Measurements from ENCODE around the gene ZSCAN5A.

The ZSCAN5A gene

GRCh38 chr19:56174550-56174949, 140.1 kb downstream of the ZSCAN5A start:
- in situ Hi-C loops (cut with HindIII; ENCODE audit: low sequenced_read_pairs) = loop anchor here (5.0 kb wide), 1 partner anchor 107 kb away; no protein-coding TSS in a partner anchor
- no peak for TF ChIP-seq CTCF (IDR thresholded peaks at IDR 0.05; ENCODE audit: low read depth, low read length, missing control alignments)
- no peak overlapping the region for H3K4me3 ChIP-seq (ENCODE audit: low read depth, low read length)
- no peak for DNase-seq (ENCODE audit: low read depth)

- in situ Hi-C loops (cut with HindIII; ENCODE audit: low sequenced_read_pairs) = loop anchor here (5.0 kb wide), 1 partner anchor 107 kb away; no protein-coding TSS in a partner anchor
- H3K4me3 ChIP-seq (ENCODE audit: low read depth, low read length) = no peak overlapping the region
- TF ChIP-seq CTCF (IDR thresholded peaks at IDR 0.05; ENCODE audit: low read depth, low read length, missing control alignments) = no peak
- DNase-seq (ENCODE audit: low read depth) = no peak
Measured at GRCh38 chr19:56174086-56174485, 140.6 kb downstream of the ZSCAN5A start.

Data from astrocyte of the cerebellum (primary cell).